A549 (cell line): ENCODE measurements around the gene CPAMD8.

Source experiments
- CHD4 ChIP-seq: fragments of 200-600 bp; sonication (generic); IDR thresholded peaks from 2 replicates; pipeline ENCODE4 v1.6.1; 2016; ENCODE audit warnings: antibody characterized with exemption, mild to moderate bottlenecking, borderline replicate concordance
- HOXB13 ChIP-seq: fragments of 250-450 bp; sonication (Bioruptor Pico); IDR thresholded peaks from 2 replicates; pipeline ENCODE4 v1.5.0; 2020; ENCODE audit warnings: low read depth, mild to moderate bottlenecking, moderate library complexity
- TF ChIP-seq, protein P1 (sequence below): fragments of >200 bp; sonication (Bioruptor Twin); formaldehyde crosslinking; IDR thresholded peaks from 3 replicates; pipeline ENCODE4 v1.5.1; 2016
- TF ChIP-seq, protein P2 (sequence below): fragments of 200-600 bp; sonication (generic); IDR thresholded peaks from 2 replicates; pipeline ENCODE4 v1.6.1; 2016; ENCODE audit warnings: antibody characterized with exemption, mild to moderate bottlenecking, moderate library complexity
- TF ChIP-seq, protein P3 (sequence below): IDR thresholded peaks from 2 replicates; pipeline ENCODE4 v1.6.1; 2012

DNA sequence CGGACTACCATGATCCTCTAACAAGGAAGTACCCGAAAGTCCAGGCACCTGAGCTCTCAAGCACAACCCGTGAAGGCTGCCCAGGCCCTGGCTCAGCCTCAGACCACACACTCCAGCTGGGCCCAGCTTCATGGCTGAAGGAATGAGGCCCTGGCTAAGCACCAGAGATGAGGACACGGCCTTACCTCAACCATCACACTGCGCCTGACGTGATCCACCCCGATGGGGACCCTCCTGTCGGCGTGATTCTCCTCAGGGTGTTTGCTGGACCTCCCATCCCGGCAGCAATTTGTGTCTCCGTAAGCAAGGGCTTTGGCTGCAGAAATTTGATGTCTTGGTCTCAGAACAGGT is 81.3 kb downstream of the CPAMD8 start:
- TF ChIP-seq, protein P1, sequence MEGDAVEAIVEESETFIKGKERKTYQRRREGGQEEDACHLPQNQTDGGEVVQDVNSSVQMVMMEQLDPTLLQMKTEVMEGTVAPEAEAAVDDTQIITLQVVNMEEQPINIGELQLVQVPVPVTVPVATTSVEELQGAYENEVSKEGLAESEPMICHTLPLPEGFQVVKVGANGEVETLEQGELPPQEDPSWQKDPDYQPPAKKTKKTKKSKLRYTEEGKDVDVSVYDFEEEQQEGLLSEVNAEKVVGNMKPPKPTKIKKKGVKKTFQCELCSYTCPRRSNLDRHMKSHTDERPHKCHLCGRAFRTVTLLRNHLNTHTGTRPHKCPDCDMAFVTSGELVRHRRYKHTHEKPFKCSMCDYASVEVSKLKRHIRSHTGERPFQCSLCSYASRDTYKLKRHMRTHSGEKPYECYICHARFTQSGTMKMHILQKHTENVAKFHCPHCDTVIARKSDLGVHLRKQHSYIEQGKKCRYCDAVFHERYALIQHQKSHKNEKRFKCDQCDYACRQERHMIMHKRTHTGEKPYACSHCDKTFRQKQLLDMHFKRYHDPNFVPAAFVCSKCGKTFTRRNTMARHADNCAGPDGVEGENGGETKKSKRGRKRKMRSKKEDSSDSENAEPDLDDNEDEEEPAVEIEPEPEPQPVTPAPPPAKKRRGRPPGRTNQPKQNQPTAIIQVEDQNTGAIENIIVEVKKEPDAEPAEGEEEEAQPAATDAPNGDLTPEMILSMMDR = no peak
- TF ChIP-seq CHD4 = no peak
- TF ChIP-seq HOXB13 (CRISPR knock-in tag) = no peak
- TF ChIP-seq, protein P2, sequence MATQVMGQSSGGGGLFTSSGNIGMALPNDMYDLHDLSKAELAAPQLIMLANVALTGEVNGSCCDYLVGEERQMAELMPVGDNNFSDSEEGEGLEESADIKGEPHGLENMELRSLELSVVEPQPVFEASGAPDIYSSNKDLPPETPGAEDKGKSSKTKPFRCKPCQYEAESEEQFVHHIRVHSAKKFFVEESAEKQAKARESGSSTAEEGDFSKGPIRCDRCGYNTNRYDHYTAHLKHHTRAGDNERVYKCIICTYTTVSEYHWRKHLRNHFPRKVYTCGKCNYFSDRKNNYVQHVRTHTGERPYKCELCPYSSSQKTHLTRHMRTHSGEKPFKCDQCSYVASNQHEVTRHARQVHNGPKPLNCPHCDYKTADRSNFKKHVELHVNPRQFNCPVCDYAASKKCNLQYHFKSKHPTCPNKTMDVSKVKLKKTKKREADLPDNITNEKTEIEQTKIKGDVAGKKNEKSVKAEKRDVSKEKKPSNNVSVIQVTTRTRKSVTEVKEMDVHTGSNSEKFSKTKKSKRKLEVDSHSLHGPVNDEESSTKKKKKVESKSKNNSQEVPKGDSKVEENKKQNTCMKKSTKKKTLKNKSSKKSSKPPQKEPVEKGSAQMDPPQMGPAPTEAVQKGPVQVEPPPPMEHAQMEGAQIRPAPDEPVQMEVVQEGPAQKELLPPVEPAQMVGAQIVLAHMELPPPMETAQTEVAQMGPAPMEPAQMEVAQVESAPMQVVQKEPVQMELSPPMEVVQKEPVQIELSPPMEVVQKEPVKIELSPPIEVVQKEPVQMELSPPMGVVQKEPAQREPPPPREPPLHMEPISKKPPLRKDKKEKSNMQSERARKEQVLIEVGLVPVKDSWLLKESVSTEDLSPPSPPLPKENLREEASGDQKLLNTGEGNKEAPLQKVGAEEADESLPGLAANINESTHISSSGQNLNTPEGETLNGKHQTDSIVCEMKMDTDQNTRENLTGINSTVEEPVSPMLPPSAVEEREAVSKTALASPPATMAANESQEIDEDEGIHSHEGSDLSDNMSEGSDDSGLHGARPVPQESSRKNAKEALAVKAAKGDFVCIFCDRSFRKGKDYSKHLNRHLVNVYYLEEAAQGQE = no peak
- TF ChIP-seq, protein P3, sequence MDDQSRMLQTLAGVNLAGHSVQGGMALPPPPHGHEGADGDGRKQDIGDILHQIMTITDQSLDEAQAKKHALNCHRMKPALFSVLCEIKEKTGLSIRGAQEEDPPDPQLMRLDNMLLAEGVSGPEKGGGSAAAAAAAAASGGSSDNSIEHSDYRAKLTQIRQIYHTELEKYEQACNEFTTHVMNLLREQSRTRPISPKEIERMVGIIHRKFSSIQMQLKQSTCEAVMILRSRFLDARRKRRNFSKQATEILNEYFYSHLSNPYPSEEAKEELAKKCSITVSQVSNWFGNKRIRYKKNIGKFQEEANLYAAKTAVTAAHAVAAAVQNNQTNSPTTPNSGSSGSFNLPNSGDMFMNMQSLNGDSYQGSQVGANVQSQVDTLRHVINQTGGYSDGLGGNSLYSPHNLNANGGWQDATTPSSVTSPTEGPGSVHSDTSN = no peak
